Measurements from ENCODE around the gene SMAD2. TPM values are rescaled to one million over a fixed set of nuclear protein-coding genes. Genes with fewer than 3 reads are reported as not detected.

Gene SMAD2
- total RNA-seq, 1 experiment from 2014 or later: 121 TPM

- no peak overlapping the region for H3K14ac ChIP-seq (ENCODE audit: insufficient read depth, low read length)
- TF ChIP-seq CTCF (conservative IDR thresholded peaks at IDR 0.05): no peak
- no peak overlapping the region for H3K9ac ChIP-seq (ENCODE audit: extremely low read depth, insufficient read length, low read length)
- H2BK12ac ChIP-seq (ENCODE audit: insufficient read length, low read depth, low read length): no peak overlapping the region
- H2BK20ac ChIP-seq (ENCODE audit: low read depth, low read length, poor library complexity, severe bottlenecking): no peak overlapping the region
- H4K91ac ChIP-seq (ENCODE audit: insufficient read length, low read depth, low read length): no peak overlapping the region
- H3K4me1 Mint-ChIP-seq: peaks cover 0 to 5% of the 10 kb centered on the region in 2 experiments; a peak in 2 of 4 replicates
- H3K4me2 ChIP-seq (ENCODE audit: insufficient read depth, insufficient read length, low read length): no peak overlapping the region
- no peak overlapping the region for H3K56ac ChIP-seq (ENCODE audit: insufficient read length, low read depth, low read length)
- H3K27me3 Mint-ChIP-seq (ENCODE audit: low read depth): no peaks in the 10 kb centered on the region
- no peaks in the 10 kb centered on the region for H3K4me1 ChIP-seq (ENCODE audit: insufficient read depth, low read length)
- no peak overlapping the region for H2BK120ac ChIP-seq (ENCODE audit: low read depth, low read length, poor library complexity, severe bottlenecking)
- no peaks in the 10 kb centered on the region for H3K79me2 ChIP-seq (ENCODE audit: insufficient read depth, low read length)
- H3K18ac ChIP-seq (ENCODE audit: insufficient read length, low read depth, low read length): no peak overlapping the region
- no peak overlapping the region for H3K27ac Mint-ChIP-seq
- no peak overlapping the region for H2AFZ ChIP-seq (ENCODE audit: low read length)
- no peaks in the 10 kb centered on the region for H3K9me3 ChIP-seq (ENCODE audit: control insufficient read depth, low read depth, low read length)
- no peaks in the 10 kb centered on the region for H4K20me1 ChIP-seq (ENCODE audit: control insufficient read depth, insufficient read depth, insufficient read length)
- no peak overlapping the region for H2BK15ac ChIP-seq (ENCODE audit: low read depth, low read length)
- H3K9me3 Mint-ChIP-seq: peaks cover 4 to 8% of the 10 kb centered on the region in 2 experiments; a peak in 3 of 5 replicates
- H4K5ac ChIP-seq (ENCODE audit: insufficient read length, low read depth, low read length): no peak overlapping the region
- H2BK5ac ChIP-seq (ENCODE audit: insufficient read length, low read length): no peak overlapping the region
- no peak overlapping the region for H3K4me3 Mint-ChIP-seq
- no peak overlapping the region for H3K23ac ChIP-seq (ENCODE audit: insufficient read length, low read depth, low read length)
- no peaks in the 10 kb centered on the region for H3K27me3 ChIP-seq (ENCODE audit: insufficient read depth, low read length)
- no peak overlapping the region for H3K27ac ChIP-seq (ENCODE audit: insufficient read length, low read depth, low read length)
- H3K79me1 ChIP-seq (ENCODE audit: insufficient read depth, low read depth, low read length, poor library complexity, severe bottlenecking): no peaks in the 10 kb centered on the region
- no peak for DNase-seq
- no peak overlapping the region for H3K4ac ChIP-seq (ENCODE audit: low read depth, low read length)
- no peak overlapping the region for H4K8ac ChIP-seq (replicated peaks; ENCODE audit: insufficient read length, low read depth, low read length)
- H2AK5ac ChIP-seq (ENCODE audit: insufficient read length, low read length): no peak overlapping the region
- H3T11ph ChIP-seq (ENCODE audit: low read length): no peak overlapping the region
- peaks cover 4 to 5% (median 4%) of the 10 kb centered on the region in 3 experiments; a peak in 3 of 7 replicates for H3K36me3 Mint-ChIP-seq (ENCODE audit: insufficient read depth in 1 of 3, low read depth in 3 of 3)
- no peaks in the 10 kb centered on the region for H3K23me2 ChIP-seq (ENCODE audit: insufficient read length, low read depth, low read length, poor library complexity, severe bottlenecking)
- WGBS (ENCODE audit: extremely low coverage, insufficient read length, low lambda C conversion rate): no CpG with 5 or more reads among the region's 3 CpGs
Observed at GRCh38 chr18:47809420-47809819, 121.0 kb downstream of the SMAD2 start.

All from H9 (cell line).